Activated T-helper 1 cell treated with Interleukin-2 at 50 U/mL for 16 hours (primary cell): ENCODE measurements around the gene PRKCA.
"Not testable (repeated sequence)": the region's sequence is repeated elsewhere in the genome, so short reads cannot be mapped to it uniquely, and the experiment has no call there.

Experiments
- DNase-seq: peaks from one replicate; pipeline ENCODE4 v3.0.0-alpha.2; 2020; ENCODE audit warnings: low read depth

The PRKCA gene

DNA sequence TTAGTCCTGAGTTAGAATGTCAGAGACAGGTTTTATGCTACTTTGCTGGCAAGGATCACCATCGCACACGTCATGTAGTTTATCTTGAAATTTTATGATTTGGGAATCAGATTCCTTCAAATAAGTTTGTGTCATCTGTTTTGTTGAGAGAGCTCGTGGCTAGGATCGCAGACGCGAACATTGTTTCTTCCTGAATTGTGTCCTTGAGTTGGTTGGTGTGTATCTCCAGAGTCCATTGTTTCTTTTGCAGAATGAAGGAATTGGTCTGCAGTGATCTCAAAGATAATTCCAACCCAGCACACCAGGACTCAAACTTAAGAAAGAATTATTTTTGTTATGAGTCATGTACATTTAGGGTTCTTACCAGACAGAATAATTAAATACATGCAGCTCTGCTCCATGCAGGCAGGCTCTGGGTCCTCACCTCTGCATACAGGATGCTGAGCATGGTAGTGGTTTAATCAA is 51.6 kb downstream of the PRKCA start:
- no peak for DNase-seq

DNA sequence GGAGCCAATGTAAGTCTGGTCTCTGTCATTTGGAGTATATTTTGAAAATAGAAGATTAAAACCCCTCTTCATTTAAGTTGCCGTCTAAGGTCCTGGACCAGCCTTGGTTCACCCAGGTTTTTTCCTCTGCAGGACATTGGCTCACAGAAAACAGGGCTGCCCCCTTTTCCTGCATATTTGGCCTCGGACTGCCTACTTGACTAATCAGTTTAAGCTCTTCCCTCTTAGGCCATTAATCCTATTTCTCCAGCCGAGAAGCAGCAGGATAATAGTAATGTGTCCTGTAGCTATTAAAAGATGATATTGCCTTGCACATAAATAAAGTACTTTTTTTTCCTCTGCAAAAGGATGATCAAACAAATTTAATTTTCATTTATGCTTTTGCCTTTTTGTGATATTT is 52.1 kb downstream of the PRKCA start:
- DNase-seq, result no peak

DNA sequence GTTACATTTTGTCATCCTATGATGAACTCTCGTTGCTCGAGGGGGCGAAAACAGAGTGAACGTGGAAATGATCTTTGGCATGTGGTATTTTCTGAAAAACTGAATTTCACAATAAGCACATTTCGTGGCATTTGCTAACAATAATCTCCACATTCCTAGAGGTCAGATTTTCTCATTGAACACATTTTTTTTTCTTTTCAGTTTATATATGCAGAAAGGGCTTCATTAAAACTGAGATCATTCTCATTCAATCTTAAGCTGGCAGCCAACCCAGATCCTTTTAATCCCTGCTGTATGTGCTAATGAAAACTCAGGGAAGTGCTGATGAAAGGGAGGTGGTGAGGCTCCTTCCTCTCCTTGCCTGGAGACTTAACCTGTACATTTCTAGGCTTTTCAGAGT is 52.6 kb downstream of the PRKCA start:
- DNase-seq, result no peak

DNA sequence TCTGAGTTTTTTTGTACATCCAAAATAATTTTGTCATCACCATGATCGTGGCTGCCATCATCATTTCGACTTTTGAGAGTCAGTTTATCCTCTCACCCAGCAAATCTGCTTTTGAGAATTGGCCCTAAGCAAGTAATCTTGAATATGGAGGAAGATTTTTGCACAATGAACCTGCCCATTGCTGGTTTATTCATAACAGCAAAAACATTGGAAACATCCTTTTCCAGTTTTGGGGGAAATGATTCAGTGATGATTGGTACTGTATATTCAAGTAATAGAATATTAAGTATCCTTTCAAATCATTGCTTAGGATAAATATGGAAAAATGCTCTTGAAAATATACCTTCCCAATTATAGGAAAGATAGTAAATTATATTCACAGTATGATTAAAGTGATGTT is 53.1 kb downstream of the PRKCA start:
- DNase-seq, result no peak

DNA sequence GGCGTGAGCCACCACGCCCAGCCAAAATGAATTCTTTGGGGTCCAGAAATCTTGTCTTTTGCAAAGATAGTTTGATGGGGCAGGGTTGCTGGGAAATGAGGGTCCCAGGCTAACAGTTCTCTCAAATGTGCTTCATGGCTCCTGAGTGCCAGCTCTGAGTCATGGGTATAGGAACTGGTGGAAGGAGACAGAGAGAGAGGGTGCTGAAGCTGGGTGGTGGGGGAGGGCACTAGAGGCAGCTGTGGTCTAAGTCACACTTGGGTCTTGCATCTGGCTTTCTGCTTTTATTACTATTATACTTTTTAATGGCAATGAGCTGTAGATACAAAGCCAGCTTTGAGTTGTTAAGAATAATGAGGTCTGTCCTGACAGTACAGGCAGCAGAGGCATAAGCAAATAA is 54.6 kb downstream of the PRKCA start:
- no peak for DNase-seq

DNA sequence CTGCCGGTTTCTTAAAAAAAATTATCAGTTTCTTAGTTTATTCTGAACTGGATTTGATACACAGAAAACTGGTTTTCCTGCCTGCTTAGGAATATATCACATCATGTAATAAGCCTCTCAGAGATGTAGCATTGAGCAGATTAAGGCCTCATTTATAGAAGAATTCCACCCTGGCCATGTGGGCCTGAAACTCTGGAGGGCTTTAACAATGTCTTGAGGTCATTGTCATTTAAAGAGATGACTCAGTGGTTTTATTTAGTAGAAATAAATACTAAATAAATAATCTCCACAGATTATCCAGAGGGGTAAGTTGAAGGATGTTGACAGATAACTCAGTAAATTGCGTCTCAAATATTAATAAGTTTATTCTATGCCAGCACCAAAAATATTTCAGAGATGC is 56.9 kb downstream of the PRKCA start:
- no peak for DNase-seq

DNA sequence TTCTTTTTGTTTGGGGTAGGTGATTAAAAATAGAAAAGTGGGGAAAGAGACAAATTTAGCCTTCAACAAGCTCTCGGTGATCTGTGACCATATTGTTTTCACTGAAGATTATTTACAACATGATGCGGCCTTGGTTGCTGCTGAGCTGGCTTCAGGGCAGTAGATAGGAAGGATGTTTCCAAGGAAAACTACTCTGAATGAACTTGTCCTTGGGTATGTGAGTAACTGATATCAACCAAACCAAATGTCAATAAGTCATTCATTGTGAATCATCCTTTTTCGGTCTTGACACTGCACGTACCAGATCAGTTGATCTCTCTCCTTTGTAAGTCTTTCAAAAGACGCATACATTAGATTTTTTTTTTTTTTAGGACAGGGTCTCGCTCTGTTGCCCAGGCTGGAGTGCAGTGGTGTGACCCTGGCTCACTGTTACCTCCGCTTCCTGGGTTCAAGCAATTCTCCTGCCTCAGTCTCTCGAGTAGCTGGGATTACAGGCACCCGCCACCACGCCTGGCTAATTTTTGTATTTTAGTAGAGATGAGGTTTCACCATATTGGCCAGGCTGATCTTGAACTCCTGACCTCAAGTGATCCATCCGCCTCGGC is 58.6 kb downstream of the PRKCA start:
- DNase-seq, result not testable (repeated sequence)

DNA sequence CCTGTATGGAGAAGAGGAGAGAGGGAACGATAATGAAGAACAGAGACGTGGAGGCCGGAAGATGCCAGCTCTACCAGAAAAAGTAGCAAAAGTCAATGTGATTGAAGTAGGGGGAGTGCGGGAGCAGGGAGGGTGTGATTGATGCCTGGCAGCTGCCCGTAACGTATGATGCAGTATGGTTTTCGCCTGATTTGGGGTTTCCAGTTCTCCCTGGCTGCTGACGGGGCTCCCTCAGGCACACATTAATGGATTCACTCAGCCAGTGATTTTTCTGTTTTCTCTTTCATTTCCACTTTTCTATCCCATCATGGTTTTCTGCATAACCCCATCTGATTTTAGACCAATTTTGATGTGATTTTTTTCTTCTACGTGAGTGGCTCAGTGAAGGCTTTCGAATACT is 62.1 kb downstream of the PRKCA start:
- DNase-seq, result no peak

DNA sequence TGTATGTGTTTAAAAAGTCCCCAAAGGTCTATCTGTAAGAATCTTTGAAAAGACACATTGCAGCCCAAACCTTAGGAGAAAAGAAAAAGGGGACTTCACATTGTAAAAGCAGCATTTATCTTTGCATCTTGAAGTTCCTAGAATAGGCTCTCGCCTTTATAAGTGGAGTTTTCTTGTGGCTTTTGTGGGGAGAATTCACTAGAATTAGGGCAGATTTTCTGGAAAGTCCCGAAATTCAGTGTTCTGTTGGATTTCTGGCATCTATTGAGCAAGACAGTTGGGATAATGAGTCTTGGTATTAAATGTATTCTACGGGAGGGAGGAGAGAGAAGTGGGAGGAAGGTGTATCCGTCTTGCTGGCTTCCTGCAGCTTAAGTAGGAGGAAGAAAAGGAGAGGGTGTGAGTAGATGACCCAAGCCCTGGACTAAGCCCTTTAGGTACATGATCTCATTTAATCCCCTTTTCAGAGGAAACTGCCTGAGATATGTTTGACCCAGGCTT is 62.6 kb downstream of the PRKCA start:
- no peak for DNase-seq

DNA sequence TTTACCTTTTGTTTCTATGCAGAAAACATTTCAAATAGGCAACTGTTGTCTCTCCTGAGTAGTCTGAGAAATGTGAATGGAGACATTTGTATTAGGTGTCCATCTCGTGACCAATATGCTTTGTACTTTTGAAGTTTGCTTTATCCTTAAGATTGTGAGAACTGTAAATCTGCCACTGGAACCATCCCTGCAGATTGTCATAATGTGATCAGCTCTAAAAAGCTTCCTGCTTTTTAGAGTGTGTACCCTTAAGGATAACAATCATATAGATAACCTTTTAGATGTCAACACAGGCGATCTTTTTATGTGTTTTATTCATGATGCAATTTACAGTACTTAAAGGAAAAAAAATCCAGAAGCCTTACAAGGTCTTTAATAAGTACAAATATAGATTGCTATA is 63.5 kb downstream of the PRKCA start:
- DNase-seq, result no peak

DNA sequence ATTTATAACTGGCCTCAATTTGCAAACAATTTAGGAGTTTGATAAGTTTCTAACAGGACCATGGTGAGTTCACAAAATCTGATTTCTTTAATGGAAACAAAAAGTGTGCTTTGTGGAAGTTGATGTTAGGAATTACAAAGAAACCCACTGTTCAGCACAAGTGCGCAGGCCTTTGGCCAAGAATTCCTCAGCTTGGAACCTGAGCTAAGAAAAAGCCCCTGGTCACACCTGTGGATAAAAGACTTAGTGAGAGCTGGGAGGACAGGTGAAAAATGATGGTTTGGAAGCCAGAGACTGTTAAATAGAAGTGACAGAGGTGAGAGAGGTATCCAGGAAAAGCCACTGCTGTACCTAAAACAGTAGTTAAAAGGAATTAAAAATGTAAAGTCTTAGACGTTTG is 64.7 kb downstream of the PRKCA start:
- no peak for DNase-seq

DNA sequence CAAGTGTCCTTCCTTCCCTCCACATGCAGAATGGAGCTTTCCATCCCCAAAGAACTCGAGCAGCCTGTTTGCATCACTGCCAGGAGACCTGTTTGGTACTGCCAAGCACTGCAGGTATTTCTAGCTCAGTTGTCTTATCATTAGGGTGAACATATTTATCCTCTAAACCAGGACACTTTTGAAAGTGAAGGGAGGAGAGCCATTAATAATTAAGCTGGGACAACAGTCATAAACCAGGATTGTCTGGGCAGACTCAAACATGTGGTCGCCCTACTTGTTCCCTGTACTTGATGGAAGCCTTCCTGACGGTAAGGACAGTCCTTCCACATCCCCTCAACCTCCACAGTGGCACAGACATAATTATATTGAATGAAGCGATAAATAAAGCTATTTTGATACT is 67.4 kb downstream of the PRKCA start:
- DNase-seq, result no peak

DNA sequence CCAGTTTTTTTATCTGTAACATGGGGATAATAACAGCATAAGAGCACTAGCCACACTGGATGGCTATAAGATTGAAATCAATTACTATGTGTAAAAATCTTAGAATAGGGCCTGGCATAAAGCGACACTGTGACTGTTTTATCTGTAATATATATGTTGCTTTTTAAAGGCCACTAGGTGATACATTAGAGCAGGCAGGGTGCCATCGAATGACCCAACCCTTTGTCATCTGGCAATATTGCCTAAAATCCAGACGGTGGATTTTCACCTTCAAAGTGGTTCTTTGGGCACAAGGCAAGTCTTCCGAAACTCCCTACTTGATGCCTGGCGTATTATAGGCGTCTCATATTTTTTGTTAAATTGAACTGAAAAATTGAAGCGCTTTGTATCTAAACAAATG is 69.1 kb downstream of the PRKCA start:
- DNase-seq, result no peak

DNA sequence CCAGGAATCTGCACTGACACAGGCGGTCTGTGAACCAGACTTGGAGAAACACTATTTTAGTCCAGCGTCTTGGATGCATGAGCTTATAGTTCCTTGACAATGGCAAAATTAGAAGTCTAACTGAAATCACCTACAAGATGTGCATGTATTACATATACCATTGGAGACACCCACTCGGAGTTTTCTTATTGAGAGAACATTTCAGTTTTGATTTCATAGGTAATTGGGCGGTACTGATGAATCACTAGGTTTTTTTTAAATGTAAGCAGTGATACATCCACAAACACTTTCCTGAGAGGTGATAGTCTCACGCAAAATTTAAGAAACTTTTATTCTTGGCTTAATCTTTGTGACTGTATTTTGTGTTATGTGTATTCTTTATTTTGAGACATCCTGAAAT is 69.8 kb downstream of the PRKCA start:
- no peak for DNase-seq

DNA sequence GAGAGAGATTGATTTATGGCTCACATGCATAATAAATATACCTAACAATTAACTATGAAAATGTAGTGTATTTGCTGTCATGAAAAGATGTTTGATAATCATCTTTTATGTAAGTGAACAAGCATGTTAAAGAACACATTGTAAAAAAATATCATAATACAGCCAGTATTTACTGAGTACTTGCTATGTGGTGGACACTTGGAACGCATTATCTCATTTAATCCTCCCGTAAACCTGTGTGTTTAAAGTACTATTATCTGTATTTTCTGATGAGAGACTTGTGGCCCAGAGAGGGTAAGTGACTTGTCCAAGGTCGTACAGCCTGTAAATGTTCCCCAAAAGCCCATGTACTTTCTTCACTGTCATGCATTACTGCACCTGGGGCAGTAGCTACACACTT is 70.7 kb downstream of the PRKCA start:
- no peak for DNase-seq

DNA sequence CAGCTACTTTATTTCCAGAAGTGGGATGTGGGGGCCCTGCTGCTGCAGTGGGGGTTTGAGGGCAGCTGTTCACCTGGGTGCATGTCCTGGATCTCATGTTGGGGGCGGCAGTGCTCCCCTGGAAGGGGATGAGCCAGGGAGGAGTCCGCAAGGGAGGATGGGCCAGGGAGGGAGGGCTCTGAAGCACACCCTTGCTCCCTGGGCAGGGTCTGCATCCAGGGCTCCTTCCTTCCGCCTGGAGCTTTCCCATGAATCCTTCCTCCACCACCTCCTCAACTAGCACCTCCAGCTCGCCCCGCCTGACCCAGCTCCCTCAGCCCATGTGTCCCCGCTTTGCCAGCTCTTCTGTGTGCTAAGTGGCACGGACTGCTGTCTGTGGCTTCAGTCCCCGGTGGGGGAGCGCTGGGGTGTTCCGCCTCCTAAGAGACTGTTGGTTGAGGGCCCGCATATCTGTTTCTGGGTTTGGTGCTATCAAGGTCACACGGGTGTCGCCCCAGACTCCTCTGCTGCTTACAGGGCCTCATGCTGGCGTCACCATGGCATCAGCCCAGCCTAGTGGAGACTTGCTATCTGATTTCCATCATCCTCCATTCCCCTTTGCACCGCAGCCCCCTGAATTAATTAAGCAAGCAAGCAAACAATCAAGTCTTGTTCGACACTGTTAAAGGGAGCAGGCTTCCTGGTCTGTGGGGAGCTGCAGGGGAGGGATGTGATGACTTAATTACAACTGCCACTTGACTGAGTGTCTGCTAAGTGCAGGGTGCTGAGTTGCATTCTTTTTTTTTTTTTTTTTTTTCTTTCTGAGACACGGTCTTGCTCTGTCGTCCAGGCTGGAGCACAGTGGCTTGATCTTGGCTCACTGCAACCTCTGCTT is 71.8 kb downstream of the PRKCA start:
- peak; percentile 9 for DNase-seq

DNA sequence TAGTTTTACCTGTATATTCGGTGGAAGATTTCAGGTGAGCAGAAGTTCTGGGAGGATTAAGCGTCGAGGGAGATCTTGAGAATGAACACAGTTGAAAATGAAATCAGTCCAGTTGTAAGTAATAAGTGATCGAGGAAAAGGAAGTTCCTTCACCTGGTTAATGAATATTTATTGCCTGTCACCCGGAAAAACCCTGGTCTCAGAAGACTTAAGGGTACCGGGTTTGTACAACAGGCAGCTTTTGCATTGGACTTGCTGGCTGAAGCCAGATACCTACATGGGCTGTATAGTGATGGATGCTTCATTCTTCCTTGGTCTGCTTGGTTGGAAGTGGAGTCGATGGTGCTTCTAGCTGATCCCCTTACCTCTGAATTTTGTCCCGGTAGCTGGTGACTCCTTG is 72.7 kb downstream of the PRKCA start:
- DNase-seq, result no peak

DNA sequence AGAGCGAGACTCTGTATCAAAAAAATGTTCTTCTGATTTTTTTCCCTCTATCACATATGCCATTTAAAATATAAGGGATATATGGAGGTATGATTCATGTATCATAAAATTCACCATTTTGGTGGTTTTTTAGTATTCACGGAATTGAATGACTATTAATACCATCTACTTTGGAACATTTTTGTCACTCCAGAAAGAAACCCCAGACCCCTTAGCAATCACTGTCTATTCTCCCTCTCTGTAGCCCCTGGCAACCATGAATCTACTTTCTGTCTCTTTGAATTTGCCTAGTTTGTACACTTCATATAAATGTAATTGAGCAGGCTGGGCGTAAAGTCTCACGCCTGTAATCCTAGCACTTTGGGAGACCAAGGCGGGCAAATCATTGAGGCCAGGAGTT is 75.9 kb downstream of the PRKCA start:
- no peak for DNase-seq

DNA sequence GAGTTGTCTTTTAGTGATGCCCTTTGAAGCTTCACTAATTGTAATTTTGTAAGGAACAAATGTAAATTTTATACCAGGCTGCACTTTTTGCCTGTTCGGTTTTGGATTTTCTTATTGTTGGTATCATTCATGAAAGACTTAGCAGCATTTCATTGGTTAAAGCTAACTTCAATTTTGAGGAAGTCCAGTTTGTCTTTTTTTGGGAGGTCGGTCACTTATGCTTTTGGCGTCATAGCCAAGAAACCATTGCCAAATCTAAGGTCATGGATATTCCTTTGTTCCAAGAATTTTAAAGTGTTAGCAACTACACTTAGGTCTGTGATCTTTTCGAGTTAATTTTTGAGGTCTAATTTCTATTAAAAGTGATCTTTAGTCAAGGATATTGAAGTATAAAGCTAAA is 77.1 kb downstream of the PRKCA start:
- DNase-seq, result no peak

DNA sequence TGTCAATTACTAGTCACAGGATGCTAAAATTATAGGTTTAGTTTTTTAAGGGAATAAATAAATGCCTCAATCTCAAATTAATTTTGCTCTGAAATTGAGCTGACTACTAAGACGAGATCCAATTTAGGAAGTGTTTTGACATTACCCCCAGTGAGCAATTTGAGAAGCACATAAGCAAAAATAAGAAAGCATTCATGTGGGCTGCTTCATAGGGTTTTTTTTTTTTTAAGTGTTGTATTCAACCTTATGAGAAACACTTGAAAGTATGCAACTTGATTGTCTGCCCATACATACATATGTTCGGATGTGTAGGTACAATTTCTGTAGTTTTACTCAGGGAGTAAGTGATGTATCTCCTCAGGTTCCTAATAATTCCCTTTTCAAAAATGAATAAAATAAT is 77.6 kb downstream of the PRKCA start:
- DNase-seq, result no peak

DNA sequence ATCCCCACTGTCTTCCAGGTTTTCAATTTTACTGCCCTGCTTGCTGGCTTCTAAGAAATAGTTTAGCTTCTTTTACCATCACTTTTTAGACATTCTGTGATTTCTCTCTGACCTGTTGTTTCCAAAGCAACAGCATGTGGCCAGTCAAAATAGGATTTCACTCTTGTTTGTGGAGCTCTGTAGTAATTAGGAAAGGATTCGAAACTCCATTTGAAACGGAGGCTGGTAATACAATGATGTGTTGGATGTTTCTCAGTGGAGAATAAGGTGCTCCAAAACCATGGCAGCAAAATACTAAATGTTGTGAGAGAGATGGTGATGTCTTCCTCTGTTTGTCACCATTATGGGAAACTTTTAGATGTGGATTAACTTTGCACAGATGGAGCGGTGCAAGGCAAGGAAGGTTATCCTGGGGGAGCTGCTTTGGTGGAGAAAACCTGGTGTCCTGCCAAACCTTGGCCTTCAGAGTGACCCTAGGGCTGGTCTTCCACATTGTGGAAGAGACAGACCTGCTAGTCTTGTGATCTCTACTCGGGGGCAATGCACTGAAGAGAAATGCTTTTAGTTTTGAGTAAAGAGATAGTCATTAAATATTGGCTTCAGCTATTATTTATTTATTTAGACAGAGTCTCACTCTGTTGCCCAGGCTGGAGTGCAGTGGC is 79.4 kb downstream of the PRKCA start:
- DNase-seq, result no peak

DNA sequence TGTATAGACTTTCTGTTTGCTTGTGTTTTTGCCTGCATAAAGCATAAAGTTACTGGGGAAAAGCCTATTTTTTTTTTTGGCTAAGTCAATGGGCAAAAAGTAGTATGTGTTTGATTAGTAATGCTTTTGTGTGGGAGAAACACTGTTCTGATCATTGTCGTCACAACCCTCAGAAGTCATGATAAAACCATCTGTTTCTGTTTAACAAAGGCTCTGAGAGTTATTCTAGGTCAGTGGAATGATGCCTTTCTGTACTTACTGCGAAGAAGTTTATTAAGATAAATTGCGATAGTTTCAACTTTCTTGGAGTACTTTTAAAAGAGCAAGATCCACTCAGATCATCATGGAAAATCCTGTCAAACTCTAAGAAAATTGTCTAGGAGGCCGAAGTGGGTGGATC is 80.9 kb downstream of the PRKCA start:
- DNase-seq, result no peak
